Head of caudate nucleus (tissue), 42 donors: ENCODE results near the gene SLC35D2.
A peak's percentile ranks its signal among the peaks of the same experiment; 100 is the strongest.

Source experiments
- DNase-seq, 42 donors: peaks; one replicate each; pipeline versions ENCODE4 v3.0.0 to v3.0.0-alpha.2; 2020 to 2021; ENCODE audit warnings: mixed read lengths in 7 of 42
- intact Hi-C: fragments of 100-400 bp; cut with DNase I; formaldehyde crosslinking; loops from one replicate; pipeline ENCODE4 v1.15.0; 2022

Gene SLC35D2

DNA sequence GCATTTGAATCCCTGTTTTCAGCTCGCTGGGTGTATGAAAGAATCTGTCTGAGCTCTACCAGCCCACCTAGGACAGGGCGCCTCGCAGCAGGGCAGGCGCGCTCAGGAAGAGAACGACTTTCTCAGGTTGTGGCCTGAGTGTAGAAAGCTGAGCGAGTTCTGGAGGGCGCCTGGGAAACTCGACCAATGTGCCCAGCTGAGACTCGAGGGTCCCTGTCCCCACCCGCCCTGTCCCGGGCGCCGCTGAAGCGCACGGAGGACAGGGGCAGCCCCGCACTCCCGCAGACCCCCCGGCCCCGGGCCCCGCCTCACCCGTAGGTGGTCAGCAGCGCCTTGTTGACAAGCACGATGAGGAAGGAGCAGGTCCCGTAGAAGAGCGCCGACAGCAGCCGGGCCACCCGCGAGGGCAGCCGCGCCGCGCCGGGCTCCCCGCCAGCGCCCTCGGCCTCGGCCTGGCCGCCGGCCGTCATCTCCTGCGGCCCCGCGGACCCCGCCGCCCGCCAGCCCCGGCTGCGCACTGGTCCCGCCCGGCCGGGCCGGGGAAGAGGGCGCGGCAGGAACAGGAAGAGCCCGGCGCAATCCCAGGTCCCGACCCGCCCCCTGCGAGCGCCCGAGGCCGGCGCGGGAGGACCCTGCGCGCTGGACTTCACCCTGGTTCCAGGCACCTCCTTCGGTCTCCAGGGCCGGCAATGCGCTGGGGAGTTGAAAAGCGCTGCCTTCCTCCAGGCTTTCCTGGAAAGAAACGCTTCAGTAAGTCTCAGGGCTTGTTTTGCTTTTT, at the start of gene SLC35D2:
Gene SLC35D2 (minus strand): TSS at position 547 of the 778 bp plus-strand sequence. CDS start 77 bp downstream, at position 470.
- DNase-seq, result peak in 40 of 42 donors; percentile 22 to 82 (median 54)
- intact Hi-C loops, result loop anchor here (5.0 kb wide), 1 partner anchor 34 kb away; the partner anchor contains the start of gene ZNF367

DNA sequence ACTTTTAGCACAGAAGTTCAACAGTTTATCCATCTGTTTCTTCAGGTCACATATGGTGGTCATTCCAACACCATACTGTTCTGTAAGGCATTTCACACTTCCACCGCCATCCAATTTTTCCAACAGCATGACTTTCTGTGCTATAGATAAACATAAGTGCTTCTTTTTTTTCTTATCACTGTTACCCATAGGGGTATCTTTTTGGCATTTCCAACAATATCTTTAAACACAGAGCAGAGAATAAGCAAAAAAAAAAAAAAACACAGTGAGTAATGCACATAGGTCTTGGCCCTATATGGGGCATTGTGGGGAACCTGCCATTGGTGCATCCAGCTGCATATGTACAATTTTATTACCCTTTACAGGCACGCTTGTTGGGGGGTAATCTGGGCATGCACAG, 46.9 kb upstream of the SLC35D2 start:
- no peak for DNase-seq

DNA sequence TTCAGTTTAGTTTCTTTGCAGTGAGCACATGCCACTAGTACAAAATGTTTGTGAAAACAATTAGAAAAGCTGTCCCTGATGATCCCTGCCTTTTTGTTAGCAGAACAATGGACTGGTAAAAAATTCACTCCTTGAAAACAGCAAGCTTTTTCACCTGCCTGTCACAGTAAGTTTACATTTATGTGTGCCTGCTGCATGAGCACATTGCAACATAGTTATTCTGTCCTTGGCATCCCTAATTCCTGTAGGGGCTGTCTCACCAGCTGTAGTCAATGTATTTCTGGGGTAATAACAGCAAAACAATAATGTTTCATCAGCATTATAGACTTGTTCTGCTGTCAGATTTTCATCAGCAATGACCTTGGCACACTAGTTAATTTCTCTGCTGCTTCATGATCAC, 46.2 kb upstream of the SLC35D2 start:
- DNase-seq, result no peak

More for the DNA sequence above, 46.9 kb upstream of the SLC35D2 start:
- intact Hi-C loops, result loop anchor here (10.0 kb wide), 1 partner anchor 194 kb away; no protein-coding TSS in a partner anchor

DNA sequence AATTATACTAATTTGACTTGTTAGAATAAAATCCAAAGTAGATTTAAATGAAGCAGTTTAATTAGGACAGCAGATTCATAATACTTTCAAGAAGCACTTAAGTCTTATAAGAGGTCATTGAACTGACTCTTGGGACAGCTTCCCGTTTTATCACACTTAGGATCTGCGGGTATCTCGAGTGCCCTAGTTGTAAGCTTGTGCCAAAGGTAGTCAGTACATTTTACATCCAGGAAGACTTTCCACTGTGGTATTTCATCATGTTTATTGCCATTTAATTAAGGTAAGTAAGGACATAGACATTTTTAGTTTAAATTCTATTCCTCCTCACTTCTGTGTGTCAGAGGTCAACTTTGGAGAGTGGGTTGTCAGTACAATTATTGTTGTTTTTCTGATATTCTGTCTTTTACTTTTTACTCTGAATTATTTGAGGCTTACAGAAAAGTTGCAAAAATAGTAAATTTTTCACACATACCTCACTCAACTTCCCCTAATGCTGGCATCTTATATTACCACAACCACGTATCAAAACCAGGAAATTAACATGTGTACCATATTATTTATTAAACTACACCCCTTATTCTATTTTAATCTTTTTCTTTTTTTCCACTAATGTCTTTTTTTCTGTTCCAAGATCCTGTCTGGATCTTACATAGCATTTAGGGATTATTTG, 42.1 kb upstream of the SLC35D2 start:
- DNase-seq, result no peak
- intact Hi-C loops, result no loop called here

More for the DNA sequence above, 46.2 kb upstream of the SLC35D2 start:
- intact Hi-C loops, result loop anchor here (10.0 kb wide), 1 partner anchor 195 kb away; no protein-coding TSS in a partner anchor

DNA sequence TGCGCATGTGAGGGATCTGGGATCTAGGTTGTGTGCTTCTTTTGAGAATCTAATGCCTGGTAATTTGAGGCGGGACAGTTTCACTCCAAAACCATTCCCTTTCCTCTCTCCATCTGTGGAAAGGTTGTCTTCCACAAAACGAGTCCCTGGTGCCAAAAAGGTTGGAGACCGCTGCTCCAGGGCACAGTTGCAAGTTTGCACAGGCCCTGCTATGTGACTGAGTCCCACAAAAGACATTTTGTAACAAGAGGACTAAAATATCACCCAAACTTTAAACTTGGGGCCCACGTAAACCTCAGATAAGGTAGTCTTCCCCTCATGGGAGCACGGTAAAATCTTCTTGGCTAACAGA, 40.5 kb upstream of the SLC35D2 start:
- intact Hi-C loops, result no loop called here

DNA sequence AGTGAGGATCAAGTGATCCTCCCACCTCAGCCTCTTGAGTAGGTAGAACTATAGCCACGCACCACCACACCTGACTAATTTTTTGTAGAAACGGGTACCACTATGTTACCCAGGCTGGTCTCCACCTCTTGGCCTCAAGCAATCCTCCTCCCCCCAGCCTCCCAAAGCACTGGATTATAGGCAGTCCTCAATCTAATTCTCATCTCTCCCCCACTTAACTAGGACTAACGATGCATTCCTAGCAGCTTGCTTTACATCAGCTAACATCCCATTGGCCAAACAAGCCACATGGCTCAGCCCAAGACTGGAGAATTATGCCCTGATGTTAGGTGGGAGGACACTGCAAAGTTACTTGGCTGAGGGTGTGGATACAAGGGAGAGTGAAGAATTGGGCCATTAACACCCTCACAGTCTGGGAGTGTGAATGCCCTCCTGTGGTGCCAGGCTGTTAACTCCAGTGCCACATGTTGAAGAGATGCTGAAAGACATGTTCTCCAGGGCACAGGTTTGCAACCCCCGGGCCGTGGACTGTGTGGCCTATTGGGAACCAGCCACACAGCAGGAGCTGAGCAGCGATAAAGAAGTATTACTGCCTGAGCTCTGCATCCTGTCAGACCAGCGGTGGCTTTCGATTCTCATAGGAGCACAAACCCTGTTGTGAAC, 39.9 kb upstream of the SLC35D2 start:
- intact Hi-C loops, result no loop called here
- DNase-seq, result no peak

More for the DNA sequence above, 40.5 kb upstream of the SLC35D2 start:
- no peak for DNase-seq

DNA sequence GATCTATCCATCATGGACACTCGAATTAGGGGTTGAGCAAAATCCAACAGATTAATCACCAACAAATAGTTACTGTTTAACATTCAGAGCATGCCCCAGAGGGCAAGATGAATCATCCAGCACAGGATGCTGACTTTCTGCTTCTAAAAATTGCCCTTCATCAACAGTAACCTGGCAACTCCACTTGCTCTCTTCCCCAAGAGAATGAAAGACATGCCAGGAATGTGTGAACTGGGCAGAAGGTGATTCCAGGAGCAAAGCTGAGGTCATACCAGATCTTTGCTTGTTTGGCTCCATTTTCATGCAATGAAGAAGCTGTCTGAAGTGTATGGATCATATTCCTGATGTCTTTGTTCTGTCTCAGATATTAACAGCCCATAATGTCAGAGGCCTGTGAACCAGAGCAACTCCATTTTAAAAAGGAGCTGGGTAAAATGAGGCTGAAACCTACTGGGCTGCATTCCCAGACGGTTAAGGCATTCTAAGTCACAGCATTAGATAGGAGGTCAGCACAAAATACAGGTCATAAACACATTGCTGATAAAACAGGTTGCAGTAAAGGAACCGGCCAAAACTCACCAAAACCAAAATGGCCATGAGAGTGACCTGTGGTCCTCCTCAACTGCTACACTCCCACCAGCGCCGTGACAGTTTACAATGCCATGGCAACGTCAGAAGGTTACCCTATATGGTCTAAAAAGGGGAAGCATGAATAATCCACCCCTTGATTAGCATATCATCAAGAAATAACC, 37.1 kb upstream of the SLC35D2 start:
- intact Hi-C loops, result no loop called here
- DNase-seq, result peak in 28 of 42 donors; percentile 14 to 84 (median 50)

DNA sequence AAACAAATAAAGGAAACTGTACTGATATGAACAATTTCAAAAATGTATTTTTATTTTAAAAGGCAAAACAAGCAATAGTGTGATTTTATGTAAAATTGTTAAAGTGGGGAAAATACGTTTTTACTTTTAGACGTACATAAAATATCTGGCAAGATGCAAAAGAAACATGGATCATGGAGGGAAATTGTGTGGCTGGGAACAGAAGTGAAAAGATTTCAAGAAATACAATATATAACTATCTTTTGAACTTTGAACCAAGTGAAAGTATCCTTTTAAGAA, 36.1 kb upstream of the SLC35D2 start:
- intact Hi-C loops, result loop anchor here (2.0 to 10.0 kb wide), 4 partner anchors 31 to 235 kb away; partner anchors contain the start of genes HABP4, PRXL2C and SLC35D2
- DNase-seq, result no peak

DNA sequence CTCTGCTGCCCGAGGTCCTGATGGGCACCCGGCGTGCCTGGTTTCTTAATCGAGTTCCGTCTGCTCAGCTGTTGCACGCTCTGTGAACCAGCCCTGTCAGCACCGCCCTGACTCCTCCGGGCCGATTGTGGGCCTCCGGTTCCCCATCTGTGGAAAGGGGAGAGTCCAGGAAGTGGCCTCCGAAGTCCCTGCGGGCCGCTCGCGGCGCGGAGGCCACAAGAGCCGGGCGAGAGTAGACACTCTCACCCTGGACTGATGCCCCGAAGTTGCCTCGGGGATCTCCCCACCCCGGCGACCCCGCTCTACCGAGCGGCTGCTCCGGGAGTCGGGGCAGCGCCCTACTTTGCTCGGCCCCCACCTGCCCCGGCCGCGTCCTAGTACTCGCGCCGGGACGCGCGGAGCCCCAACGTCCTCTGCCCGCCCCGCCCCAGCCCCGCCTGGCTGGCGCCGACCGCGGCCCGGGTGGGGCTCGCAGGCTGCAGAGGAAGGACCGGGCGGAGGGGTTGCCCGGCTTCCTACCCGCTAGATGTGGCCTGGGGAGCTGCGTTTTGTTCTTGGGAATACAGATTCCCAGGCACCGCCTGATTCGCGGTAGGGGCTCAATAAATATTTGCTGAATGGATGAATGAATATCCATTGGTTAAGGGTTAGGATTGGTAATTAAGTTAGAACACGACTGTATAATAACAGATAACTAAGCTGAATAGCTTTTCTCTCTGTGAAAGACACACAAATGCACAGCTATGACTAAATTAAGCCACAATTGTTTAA, 35.6 kb upstream of the SLC35D2 start:
- DNase-seq, result peak; percentile 18 to 83 (median 67)
- intact Hi-C loops, result loop anchor here (2.0 to 10.0 kb wide), 4 partner anchors 32 to 236 kb away; partner anchors contain the start of genes HABP4, PRXL2C and SLC35D2

DNA sequence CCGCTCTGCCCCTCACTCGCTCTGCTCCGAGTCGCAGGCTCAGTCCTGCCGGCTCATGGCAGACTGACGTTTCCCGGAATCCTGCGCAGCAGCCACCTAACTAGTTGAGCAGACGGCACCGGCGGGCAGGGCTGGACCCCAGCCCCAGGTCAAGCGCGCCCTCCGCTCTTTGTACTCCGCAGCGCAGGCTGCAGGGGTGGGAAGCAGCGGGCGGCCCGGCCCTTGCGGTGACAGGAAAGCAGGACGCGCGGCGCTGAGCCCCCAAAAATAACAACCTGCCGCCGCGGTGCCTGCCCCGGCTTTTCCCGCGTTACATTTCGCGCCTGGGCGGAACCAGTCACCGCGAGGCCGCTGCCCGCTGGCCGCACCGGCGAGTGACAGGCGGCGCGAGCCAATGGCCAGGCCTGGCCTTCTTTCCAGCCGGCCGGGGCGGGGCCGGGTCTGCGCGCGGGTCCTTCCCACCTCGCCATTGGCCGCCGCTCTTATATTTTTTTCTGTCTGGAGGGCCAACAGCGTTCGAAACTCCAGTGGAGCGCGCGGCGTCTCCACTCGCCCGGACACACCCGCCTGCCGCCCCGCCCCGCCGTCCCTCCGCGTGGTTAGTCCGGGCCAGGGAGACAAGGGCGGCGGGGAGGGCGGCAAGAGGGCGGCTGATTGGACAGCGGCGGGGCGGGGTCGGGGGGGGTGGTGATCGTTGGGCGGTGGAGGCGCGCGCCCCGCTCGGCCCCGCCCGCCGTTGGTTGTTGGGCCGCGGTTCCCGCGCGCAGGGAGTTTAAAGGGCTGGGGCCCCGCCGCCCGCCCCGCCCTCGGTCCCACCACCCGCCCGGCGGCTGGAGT, 34.8 kb upstream of the SLC35D2 start, which contains the start of gene ZNF367:
Gene ZNF367 (minus strand): TSS at position 288 of the 837 bp plus-strand sequence. CDS start 338 bp downstream, outside the sequence.
- peak; percentile 89 to 98 (median 96) for DNase-seq
- intact Hi-C loops, result loop anchor here (2.0 to 10.0 kb wide), 4 partner anchors 32 to 236 kb away; partner anchors contain the start of genes HABP4, PRXL2C and SLC35D2

DNA sequence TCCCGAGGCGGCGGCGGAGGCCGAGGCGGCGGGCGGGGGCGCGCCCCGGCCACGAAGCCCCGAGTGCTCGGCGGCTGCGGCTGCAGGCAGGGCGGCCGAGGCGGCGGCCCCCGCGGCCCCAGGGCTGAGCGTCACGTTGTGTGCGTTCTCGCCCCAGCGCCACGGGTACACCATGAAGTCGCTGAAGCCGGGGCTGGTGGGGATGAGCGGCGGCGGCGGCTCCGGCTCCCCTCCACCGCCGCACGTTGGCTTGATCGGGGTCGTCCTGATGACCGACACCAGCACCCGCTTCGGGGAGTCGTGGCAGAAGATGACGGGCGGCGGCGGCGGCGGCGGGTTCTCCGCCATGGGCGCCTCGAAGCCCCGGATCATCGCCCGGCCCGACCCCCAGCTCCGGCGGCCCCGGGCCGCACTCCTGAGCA, 34.2 kb upstream of the SLC35D2 start:
- intact Hi-C loops, result loop anchor here (2.0 to 10.0 kb wide), 4 partner anchors 33 to 237 kb away; partner anchors contain the start of genes HABP4, PRXL2C and SLC35D2
- DNase-seq, result peak in 32 of 42 donors; percentile 6 to 62 (median 38)

DNA sequence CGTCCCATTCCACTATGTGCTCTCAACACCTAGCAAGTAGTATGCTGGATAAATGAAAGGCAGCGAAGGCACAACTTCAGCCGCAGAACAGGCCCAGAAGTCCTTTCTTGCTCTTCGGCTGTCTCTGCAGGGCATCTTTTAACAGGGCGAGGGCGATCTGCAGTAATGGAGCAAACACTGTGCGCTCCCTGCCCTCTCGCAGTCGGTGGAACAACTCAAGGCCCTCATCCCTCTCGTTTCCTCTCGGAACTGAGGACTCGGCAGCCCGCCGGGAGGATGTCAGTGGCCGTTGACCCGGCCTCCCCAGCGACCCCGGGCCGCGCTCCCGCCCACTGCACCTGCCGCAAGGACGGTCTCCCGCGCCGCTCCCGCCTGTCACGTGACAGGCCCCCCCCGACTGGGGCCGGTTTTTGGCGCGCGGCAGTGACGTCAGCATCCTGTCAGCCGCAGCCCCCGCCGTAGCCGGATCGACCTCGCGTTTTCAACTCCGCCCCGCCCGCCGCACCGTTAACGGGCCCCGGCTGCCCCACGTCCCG, 33.6 kb upstream of the SLC35D2 start:
- DNase-seq, result peak; percentile 78 to 97 (median 92)
- intact Hi-C loops, result loop anchor here (5.0 to 10.0 kb wide), 3 partner anchors 35 to 238 kb away; partner anchors contain the start of genes PRXL2C and SLC35D2

DNA sequence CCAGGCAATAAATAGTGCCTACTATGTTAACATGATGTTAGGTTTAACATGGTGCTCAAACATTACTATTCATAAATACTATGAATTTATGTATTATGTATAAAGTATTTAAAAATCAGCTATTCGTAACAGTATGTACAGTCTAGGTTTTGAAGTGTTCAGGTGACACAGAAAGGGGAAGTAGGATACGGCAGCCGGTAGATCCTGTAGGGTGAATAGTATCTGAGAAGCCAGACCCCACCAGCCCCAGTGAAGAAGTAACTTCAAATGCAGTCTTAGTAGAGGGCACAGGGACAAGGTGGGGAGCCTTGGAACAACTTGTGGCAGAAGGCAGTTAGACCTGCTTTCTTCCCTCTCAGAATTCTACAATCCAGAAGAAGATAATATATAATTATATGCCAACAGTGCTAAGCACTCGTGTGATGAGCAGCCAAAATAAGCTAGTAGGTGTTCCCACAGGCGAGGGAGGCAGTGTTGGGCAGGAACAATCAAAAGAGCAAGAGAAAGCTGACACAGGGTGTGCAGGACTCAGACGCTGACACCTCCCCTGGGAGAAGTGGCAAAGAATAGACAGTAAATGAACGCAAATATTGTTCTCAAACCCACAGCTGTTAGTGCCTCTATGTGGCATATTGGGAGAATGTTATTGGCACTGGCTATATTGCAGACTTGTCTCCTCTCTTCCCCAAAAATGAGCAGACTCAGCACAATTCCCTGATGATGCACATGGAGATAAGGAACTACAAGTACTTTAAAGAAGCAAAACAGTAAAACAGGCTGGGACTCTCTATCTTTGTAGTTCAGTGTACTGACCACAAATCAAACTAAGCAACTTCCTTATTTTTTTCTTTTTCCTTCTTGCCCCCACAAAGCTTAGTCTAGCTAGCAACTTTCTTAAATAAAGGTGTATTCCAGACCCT, 30.1 kb upstream of the SLC35D2 start:
- intact Hi-C loops, result loop anchor here (10.0 kb wide), 2 partner anchors 69 to 241 kb away; partner anchors contain the start of gene PRXL2C
- peak in 36 of 42 donors; percentile 20 to 80 (median 46) for DNase-seq

DNA sequence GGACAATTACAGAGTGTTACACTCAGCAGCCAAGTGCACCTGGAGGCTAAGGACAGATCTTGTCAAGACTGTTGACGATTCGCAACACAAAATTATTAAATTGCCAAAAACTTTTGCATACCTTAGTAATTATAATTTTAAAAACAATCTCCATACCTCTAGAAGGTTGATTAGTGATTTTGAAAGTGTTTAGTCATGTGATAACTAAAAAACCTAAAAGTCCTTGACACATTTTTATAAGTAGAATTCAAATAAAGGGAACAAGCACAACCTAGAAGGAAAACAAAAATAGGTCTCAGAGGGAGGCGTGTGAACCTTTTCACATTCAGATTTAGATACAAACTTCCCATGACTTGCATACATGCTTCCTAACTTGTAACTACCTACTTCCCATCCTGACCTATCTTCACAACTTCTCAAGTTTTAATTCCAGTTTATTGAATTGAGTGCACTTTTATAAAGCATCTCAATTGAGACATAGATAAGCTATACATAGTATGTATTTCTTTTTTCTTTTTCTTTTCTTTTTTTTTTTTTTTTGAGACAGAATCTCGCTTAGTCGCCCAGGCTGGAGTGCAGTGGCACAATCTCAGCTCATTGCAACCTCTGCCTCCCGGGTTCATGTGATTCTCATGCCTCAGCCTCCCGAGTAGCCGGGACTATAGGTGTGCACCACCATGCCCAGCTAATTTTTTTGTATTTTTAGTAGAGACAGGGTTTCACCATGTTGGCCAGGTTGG, 28.8 kb upstream of the SLC35D2 start:
- no peak for DNase-seq
- intact Hi-C loops, result loop anchor here (10.0 kb wide), 2 partner anchors 68 to 242 kb away; partner anchors contain the start of gene PRXL2C
